KG1 (cell line): ENCODE data around the gene DOCK2.
"Not testable (repeated sequence)": the region's sequence is repeated elsewhere in the genome, so short reads cannot be mapped to it uniquely, and the experiment has no call there.

ENCODE experiments used
- DNase-seq: peaks from one replicate; lab custom pipeline; 2025; lab: John Stamatoyannopoulos, UW

Gene DOCK2

DNA sequence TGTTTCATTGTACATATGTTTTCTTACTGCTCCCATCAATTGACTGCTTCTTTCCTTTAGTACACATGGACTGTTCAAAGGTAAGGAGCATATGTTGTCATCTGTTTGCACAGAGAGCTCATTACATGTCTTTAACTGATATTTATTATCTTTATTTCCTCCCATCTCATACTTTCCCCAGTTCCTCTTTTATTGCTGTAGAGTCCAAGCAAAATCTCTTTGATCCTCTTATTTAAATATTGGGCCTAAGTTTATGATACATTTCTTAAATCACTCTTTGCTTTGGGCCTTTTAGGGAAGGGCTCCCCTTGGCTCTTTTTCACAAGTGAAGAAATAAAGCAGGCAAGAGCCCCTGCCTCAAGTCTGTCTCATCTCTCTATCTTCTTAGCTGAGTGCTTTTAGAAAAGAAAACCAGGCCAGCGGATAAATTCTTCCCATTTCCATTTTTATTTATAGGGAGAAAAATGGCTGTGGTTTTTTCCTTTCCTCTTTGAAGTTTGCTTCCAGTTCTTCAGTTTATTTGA is 152.4 kb downstream of the DOCK2 start:
- no peak for DNase-seq

DNA sequence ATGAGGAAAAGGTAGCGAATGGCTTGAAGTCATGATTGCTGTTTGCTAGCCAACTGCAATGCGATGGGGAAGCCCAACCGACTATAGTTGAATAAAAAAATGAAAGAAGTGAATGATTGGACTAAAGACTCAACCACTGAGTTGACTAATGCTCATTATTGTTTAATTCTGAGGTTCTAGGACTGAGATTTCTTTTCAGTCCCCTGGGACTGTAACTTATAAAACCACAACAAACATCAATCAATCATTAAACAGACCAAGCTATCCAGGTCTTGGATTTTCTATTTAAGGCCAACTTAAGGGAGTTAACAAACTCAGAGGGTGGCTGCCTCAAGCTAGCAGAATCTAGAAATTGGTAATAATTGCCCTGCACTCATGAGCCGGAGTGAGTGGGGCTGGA is 154.2 kb downstream of the DOCK2 start:
- DNase-seq: no peak

DNA sequence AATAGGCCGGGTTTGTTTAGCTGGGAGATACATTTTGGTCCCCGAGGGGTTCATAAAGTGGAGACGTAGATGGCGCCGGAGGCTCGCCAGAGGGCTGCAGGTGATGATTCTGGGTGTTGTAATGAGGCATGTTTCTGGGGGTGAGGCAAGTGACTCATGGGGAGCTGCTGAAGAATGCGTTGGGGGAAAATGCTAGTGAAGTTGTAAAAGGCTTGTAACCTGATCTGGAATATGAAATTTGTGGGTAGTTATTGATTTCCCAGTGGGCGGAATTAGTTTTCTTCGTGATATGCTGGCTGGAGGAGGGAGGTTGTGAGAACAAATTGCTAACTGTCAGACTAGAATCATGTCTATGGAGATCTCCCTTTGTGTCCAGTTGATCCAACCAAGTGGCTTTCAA is 158.3 kb downstream of the DOCK2 start:
- DNase-seq: no peak

DNA sequence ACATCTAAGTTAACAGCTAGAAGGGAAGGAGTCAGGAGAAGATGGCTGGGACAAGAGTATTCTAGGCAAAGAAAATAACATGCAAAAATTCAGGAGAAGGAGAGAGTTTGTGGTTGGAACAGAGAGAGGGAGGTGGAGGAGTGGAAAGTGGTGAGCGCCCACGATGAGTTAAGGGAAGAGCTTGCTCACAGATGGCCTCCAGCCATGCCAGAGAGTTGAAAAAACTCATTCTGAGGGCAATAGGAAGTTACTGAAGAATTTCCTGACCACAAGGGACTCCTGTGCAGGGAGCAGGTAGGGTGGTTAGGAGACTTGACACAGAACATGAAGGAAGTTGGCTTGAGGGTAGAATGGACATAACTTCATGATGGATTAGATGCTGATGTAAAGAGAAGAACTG is 159.7 kb downstream of the DOCK2 start:
- DNase-seq: no peak

DNA sequence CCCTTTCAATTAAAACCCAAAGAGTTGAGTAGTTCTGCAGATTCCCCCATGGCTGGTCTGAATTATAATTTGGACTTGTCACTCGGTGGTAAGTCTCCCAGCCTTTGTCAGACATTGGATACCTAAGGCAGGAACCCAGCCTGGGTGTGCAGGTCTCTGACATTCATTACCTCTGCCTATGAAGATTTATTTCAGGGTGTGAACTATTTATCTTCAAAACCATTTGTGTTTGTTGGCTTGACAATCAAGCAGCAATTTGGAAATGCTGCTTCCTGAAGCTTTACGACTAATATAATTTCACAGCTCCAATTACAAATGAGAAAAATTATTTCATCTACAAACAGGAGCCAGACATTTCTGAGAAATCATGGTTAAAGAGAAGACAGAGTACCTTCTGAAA is 160.5 kb downstream of the DOCK2 start:
- no peak for DNase-seq

DNA sequence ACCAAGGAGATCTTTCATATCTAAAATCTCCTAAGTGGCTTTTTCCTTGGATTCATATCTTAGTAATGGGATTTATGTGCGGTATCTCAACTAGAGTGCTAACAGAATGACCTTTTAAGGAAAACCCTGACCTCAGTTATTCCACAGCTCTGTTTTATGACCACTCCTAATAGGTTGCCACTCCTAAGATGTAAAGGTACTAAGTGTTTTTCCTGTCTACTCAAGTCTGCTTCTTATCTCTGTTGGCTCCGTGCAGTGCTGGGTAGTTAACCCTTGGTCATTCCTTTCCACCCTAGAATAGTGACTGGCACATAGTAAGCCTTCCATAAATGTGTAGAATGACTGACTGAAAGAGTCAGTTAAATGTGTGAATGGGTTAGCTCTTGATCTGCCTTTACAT is 161.4 kb downstream of the DOCK2 start:
- DNase-seq: no peak

DNA sequence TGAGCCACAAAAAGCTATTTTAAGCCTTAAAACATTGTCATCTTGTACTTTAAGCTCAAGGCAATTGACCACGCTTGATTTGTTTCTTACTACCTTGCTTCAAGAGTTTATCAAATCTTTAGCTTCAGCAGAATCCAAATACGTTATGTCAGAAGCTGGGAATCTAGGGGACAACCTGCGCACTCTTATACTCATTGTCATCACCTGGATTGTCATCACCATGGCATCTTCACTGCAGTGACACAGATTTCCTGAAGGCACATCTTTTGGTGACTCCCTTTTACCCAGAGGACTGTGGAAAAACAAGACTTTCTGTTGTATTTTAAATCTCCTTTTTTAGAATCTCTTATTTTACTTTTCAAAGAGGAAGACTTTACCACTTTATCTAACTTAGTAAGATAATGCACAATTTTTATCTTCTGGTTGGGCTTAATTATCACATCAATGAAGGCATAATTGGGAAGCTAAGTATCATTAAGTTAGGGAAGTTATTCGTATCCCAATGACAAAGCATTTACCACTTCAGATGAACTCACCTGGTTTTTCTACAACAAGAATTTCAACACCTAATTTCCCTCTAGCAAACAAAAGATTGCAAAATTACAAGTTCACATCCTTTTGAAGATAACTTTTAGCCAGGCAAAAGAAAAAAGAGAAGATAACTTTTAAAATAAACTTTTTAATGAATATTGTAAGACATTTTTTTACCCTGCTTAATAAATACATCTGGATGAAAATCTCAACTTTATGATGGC is 162.0 kb downstream of the DOCK2 start:
- no peak for DNase-seq

DNA sequence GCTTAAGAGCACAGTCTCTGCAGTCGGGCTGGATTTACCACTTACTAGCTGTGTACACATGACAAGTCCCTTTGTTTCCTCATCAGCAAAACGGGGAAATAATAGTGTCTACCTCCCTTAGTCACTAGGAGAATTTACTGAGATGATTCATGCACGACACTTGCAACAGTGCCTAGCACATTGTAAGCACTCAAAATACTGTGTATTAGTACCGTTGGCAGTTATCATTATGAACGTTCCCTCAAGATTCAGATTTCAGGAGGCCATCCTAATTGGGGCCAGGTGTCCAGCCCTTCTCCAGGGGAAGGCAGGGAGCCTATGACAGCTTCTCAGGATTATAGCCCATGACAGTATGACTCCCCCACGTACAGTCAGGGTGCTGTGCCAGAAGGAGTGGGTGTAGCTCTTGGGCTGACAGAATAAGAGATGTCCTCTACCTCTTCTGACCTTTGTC is 164.3 kb downstream of the DOCK2 start:
- DNase-seq: no peak

DNA sequence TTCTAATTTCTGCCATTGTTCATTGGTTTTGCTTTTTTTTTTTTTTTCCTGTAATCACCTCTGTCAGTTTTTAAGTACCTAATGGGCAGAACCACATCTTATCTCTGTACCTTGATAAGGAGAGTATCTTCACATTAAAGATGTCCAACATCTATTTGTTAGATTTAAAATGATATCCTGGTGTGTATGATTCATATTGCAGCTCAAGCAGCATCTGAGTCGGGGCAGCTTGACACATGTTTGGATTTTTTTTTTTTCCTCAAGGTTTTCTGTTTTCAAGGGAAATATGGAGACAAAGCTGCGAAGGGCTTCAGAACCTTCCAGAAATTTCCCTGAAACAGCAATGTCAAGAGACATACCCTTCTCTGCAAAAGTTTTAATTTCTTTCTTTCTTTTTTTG is 164.7 kb downstream of the DOCK2 start:
- DNase-seq: no peak

DNA sequence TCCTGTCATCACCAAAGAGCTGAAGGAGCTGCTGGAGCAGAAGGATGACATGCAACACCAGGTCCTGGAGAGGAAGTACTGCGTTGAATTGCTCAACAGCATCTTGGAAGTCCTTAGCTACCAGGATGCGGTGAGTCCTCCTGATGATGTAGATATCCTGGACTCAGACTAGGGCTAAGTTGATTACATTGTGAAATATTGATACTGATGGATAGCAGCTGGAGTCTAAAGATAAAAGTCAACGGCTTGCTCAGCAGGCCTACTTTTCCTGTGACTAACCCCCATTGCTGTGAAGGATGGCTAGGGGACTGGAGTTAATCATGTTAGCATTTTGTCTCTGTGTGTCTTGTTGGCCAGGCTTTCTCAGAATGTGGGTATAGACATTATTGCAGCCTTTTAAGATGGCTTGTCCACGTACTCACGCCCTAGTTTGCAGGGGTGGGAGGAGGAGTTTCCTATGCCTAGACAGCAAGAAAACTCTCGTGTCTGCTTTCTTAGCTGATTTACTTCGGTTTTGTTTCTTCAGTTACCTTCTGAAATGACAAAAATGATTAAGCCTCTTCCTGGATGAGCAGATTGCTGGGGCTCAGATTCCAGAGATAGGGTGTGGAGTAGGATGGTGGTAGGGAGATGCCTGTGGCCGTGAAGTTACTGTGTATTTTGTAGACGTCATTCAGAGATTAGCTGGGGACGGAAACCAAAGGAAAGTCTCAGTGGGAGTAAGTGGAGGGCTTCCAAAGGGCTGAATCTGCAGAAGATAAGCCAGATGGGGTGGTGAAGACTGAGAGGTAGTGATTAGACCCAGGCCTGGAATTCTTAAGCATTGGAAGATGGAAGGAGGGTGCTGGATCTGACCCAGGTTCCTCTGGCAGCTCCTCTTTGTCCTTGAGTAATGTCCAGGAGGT is 166.3 kb downstream of the DOCK2 start:
- DNase-seq: no peak

DNA sequence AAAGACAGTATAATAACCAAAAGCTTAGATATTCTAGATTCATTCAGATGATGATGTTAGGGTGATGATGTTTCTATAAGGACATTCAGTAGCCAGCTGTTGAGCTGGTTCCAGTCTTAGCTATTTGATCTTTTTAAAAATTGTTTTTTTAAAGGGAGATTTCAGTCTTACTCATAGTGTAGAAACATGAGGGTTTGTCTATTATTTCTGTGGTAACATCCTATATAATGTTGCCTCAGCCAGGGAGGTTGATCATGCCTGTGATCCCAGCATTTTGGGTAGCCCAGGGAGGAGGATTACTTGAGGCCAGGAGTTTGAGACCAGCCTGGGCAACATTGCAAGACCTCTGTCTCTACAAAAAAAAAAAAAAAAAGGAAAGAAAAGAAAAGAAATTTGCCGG is 167.8 kb downstream of the DOCK2 start:
- no peak for DNase-seq

DNA sequence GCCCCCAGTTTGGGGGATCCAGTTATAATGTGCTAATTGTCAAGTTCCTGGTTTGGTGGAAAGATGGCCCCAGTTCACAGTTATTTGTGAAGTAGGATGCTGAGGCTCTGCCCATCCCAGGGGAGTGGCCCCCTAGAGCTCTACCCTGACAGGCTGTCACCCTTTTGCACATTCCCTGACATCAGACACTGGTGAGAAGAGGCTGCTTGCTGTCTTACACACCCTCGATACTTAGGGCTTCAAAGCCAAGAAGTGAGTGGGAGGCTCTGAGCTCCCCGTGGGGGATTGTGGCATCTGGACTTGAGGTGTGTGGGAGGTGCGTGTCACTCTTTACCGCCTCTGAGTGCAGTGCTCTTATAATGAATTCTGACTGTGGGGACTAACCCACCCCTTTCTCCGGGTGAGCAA is 168.5 kb downstream of the DOCK2 start:
- DNase-seq: no peak

DNA sequence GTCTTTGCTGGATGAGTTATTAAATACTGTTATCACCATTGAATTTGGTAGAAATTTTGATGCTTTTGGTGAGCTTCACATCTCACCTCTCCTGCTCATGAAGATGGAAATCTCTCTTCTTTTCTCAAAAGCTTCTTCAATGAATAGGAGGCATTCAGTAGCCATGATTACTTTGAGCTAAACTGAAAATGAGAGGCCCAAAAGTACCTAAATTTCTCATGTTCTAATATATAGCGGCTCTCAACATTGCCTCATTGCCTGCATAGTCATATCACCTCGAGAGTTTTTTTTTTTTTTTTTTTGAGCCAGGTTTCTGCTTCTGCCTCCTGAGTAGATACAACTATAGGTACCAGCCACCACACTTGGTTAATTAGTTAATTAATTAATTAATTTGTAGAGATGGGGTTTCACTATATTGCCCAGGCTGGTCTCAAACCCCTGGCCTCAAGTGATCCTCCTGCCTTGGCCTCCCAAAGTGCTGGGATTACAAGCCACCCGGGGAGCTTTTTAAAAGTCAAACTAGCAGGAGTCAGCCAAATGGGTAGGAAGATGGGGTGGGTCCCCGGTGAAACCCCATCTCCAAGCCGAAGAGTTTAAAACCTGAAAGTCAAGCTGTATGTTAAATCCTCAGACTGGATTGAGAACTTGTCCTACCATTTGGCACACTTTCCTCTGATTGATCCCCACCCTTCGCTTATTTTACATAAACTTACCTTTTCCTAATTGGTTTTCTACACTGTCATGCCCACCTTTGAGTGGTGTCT is 169.0 kb downstream of the DOCK2 start:
- no peak for DNase-seq

DNA sequence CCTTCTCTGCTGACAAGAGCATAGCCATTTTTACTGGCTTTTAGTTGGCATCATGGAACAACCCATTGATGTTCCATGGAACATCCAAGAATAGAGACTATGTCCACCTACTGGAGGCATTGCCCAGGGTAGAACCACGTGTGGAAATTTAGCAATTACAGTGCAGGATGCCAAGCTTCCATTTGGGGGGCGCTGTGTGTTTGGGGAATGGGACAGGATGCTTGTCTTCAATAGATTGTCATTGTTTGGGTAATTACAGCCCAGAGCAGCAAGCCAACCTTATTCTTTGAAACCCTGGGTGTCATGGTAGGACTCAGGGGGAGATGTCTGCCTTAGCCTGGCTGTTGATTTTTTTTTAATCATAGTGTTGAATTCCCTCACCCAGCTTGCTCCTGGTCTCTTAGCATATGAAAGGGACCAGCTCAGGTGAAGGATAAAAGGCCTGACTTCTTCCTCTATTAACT is 171.1 kb downstream of the DOCK2 start:
- no peak for DNase-seq

DNA sequence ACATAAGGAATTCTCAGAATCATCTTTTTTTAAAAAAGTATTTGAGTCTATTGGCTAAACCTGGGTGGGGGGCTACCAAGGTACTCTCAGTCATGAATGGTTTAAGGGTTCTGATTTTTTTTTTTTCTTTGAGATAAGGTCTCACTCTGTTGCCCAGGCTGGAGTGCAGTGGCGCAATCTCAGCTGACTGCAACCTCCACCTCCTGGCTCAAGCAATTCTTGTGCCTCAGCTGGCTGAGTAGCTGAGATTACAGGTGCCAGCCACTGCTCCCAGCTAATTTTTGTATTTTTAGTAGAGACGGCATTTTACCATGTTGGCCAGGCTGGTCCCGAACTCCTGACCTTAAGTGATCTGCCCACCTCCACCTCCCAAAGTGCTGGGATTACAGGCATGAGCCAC is 171.8 kb downstream of the DOCK2 start:
- not testable (repeated sequence) for DNase-seq

DNA sequence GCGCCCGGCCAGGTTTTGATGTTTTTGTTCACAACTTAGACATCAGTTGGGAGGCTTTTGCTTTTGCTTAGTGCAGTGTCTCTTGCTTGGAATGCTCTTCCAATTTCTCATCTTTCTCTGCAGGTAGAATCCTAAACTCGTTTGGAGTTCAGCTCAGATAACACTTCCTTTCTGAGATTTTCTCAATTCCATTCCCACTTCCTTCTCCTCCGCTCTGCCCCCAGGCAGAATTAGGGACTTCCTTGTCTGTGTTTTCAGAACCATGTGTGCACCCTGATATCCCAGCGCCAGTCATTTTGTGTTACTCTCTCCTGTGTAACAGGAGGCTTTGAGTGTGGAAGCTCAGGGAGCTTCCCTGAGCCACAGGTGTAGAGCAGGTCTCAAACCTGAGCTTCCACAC is 172.2 kb downstream of the DOCK2 start:
- DNase-seq: no peak

DNA sequence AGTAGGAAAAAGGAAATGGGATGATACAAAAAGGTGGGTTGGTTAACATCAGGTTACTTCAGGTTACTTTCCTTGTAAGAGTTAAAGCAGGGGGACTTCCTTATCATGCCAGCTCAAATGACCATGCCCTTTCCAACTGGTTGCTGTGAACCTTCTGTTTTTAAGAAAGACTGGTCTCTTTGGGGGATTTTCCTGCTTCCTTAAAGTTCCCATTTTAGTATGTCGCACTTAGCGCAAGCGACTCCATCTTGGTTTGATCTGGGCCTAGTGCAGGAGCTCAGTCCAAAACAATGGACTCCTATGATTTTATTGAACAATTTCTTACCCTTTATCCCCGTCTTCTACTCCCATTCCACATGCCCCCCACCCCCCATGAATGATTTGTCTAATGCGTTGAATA is 173.4 kb downstream of the DOCK2 start:
- no peak for DNase-seq

DNA sequence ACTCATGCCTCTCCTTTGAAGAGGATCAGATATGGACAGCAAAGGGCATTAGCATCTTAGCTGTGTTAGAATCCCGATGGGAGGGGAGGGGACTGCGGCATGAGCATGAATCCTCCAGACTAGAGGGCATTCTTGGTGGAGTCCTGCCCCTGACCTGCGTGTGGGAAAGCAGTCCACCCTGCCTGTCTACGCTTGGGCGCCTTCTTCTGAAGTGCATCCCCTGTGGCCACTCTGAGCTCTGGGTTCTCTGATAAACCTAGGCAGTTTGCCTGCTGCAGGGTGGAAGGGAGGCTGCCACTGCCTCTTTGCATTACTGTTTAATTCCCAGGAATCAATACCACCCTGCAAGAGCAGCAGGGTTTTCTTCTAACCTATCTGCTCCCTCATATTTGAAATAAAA is 173.9 kb downstream of the DOCK2 start:
- DNase-seq: no peak

DNA sequence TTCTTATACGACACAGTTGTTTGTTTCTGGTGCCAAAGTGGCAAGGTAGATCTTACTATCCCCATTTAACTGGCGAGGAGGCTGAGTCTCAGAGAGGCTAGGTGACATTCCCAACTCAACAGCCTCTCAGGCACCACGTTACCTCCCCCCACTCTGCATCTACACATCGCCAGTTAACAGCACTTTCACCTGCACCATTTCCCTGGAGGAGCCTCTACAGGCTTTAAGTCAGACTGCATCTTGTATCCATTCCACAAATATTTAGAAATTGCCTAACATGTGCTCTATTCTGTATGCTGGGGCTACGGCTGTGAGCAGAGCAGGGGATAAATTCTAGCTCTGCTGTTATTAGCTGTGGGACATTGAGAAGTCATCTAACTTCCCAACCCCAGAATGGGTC is 174.6 kb downstream of the DOCK2 start:
- DNase-seq: no peak

DNA sequence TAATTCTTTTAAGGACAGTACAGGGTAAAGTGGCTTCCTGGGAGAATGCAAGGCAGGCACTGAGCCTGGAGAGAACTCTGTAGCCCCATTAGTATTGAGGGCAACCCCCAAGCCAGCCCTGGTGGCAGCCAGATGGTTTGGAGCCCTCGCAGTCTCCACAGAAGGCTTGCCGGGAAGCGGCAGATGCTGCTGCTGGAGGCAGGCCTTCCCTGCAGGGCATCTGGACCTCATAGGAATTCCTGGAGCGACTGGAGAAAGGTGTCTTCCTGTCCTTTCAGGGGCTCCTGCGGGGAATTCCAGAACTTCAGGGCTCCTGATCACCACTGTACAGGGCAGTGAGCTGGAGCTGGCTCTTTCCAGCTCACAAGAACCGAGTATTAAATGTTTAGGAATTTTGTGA is 175.7 kb downstream of the DOCK2 start:
- no peak for DNase-seq

DNA sequence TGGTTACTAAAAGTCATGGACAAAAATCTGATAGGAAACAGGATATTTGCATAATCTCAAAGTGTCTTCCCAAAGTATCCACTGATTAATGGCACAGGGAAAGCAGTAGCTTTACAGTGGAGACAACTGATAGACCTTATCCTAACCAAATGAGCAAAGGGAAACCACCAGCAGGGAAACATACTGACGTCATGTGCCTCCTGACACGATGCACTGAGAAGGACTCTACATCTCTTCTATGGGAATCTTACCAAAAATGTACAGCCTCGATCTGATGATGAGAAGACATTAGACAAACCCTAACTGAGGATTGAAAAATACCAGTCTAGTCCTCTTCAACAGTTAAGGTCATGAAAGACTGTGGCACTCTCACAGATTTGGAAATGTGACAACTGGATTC is 177.0 kb downstream of the DOCK2 start:
- no peak for DNase-seq

DNA sequence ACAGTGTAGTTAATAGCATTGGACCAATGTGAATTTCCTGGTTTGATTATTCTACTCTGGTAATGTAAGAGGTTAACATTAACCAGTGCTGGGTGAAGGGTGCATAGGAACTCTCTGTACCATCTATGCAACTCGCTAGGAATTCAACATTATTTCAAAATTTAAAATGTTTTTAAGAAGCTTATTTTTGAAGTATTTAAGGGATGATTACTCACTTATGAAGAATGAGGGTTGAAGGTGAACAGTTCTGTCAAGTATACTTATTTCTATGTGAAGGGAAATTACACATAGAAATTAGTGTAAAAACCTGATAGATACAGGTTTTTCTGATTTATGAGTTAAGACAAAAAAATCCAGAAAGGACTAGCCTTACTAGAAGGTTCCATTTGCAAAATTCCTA is 177.4 kb downstream of the DOCK2 start:
- DNase-seq: no peak
